Panc1 (cell line): ENCODE results near the gene COL27A1.

Source experiments
- CTCF ChIP-seq: fragments of 450-650 bp; IDR thresholded peaks from 2 replicates; pipeline ENCODE4 v1.5.1; 2017; ENCODE audit warnings: mild to moderate bottlenecking
- SIN3A ChIP-seq: IDR thresholded peaks from 2 replicates; pipeline ENCODE4 v1.6.1; 2012; ENCODE audit warnings: low read depth, mild to moderate bottlenecking, low read length, moderate library complexity, borderline replicate concordance; ENCODE audit not compliant: insufficient read depth

- TF ChIP-seq CTCF, result no peak
- no peak for TF ChIP-seq SIN3A
Measured at GRCh38 chr9:114183006-114183405, 27.7 kb downstream of the COL27A1 start.
